HepG2 (cell line): ENCODE measurements around the gene TNK1. TPM values are rescaled to one million over a fixed set of nuclear protein-coding genes. Genes with fewer than 3 reads are reported as not detected.

Source experiments
- ARID2 ChIP-seq: sonication (generic); formaldehyde crosslinking; IDR thresholded peaks from 2 replicates; pipeline ENCODE4 v1.8.1; 2022; ENCODE audit warnings: mild to moderate bottlenecking, missing genetic modification reagents, borderline replicate concordance
- ARID4A ChIP-seq: sonication (generic); formaldehyde crosslinking; IDR thresholded peaks from 2 replicates; pipeline ENCODE4 v1.5.0; 2020; ENCODE audit warnings: mild to moderate bottlenecking, missing genetic modification reagents, borderline replicate concordance
- NFE2 ChIP-seq: sonication (generic); formaldehyde crosslinking; IDR thresholded peaks from 2 replicates; pipeline ENCODE4 v1.4.0; 2020; ENCODE audit warnings: missing genetic modification reagents
- NR2F6 ChIP-seq, 2 experiments: IDR thresholded peaks; 2 replicates each; pipeline ENCODE4 v1.6.1; 2016; ENCODE audit warnings: antibody characterized with exemption in 1 of 2, mild to moderate bottlenecking in 1 of 2
- RBAK ChIP-seq: sonication (generic); formaldehyde crosslinking; IDR thresholded peaks from 2 replicates; pipeline ENCODE4 v1.5.1; 2020; ENCODE audit warnings: mild to moderate bottlenecking, missing genetic modification reagents
- REPIN1 ChIP-seq: sonication (generic); formaldehyde crosslinking; IDR thresholded peaks from 2 replicates; pipeline ENCODE4 v1.8.0; 2022; ENCODE audit warnings: missing genetic modification reagents, low read depth, mild to moderate bottlenecking, borderline replicate concordance
- SP1 ChIP-seq, 2 experiments: fragments of 450-650 bp in 1 of 2; sonication (generic) in 1 of 2; formaldehyde crosslinking in 1 of 2; IDR thresholded peaks; 2 replicates each; pipeline versions ENCODE4 v1.4.0 to v1.6.1; 2016 to 2020; ENCODE audit warnings: missing genetic modification reagents in 1 of 2
- TFAP4 ChIP-seq: sonication (generic); IDR thresholded peaks from 2 replicates; pipeline ENCODE4 v1.6.1; 2016; ENCODE audit warnings: low read depth, borderline replicate concordance
- ZBTB42 ChIP-seq: sonication (generic); formaldehyde crosslinking; IDR thresholded peaks from 2 replicates; pipeline ENCODE4 v1.5.0; 2020; ENCODE audit warnings: mild to moderate bottlenecking, missing genetic modification reagents
- ZBTB7B ChIP-seq: sonication (generic); formaldehyde crosslinking; IDR thresholded peaks from 2 replicates; pipeline ENCODE4 v1.4.0; 2020; ENCODE audit warnings: missing genetic modification reagents
- ZFX ChIP-seq: sonication (generic); formaldehyde crosslinking; IDR thresholded peaks from 2 replicates; pipeline ENCODE4 v1.4.0; 2020; ENCODE audit warnings: mild to moderate bottlenecking, low read depth, missing genetic modification reagents, moderate library complexity
- ZMAT3 ChIP-seq: sonication (generic); formaldehyde crosslinking; conservative IDR thresholded peaks from 2 replicates; pipeline ENCODE4 v1.7.0; 2021; ENCODE audit warnings: missing genetic modification reagents
- ZNF382 ChIP-seq: sonication (generic); formaldehyde crosslinking; IDR thresholded peaks from 2 replicates; pipeline ENCODE4 v1.5.0; 2020; ENCODE audit warnings: missing genetic modification reagents, mild to moderate bottlenecking, borderline replicate concordance
- ZNF724P ChIP-seq: sonication (generic); formaldehyde crosslinking; IDR thresholded peaks from 2 replicates; pipeline ENCODE4 v1.8.0; 2022; ENCODE audit warnings: missing genetic modification reagents, borderline replicate concordance
- polyA plus RNA-seq, 8 experiments: library from polyadenylated mRNA; depleted of rRNA in 3 of 8; stranded (reverse) in 7 of 8; unstranded in 1 of 8; fragments of >200 nt; fragmentation: Illumina TruSeq in 4 of 8; extraction: Trizol in 4 of 8; gene quantifications; 2 replicates each; pipeline versions ENCODE4 v1.2.1 to v1.2.3, GENCODE V29; 2011 to 2016; ENCODE audit warnings: low read depth in 4 of 8, missing spikeins in 1 of 8, mixed read lengths in 1 of 8; ENCODE audit not compliant: insufficient read depth in 1 of 8
- total RNA-seq, 5 experiments: library from RNA; depleted of rRNA; stranded (reverse); fragments of >200 nt; fragmentation: Illumina TruSeq; extraction: Trizol; gene quantifications; 2 replicates each; pipeline ENCODE4 v1.2.3, GENCODE V29; 2016; ENCODE audit warnings: low read depth in 1 of 5
- TF ChIP-seq, protein P1 (sequence below): sonication (generic); formaldehyde crosslinking; IDR thresholded peaks from 2 replicates; pipeline ENCODE4 v1.8.1; 2022; ENCODE audit warnings: mild to moderate bottlenecking, missing genetic modification reagents
- TF ChIP-seq, protein P2 (sequence below): sonication (generic); formaldehyde crosslinking; IDR thresholded peaks from 2 replicates; pipeline ENCODE4 v1.4.0; 2020; ENCODE audit warnings: mild to moderate bottlenecking, missing genetic modification reagents
- TF ChIP-seq, protein P3 (sequence below): sonication (generic); formaldehyde crosslinking; IDR thresholded peaks from 2 replicates; pipeline ENCODE4 v1.8.0; 2022; ENCODE audit warnings: missing genetic modification reagents, mild to moderate bottlenecking, moderate library complexity, borderline replicate concordance

The TNK1 gene
- total and polyA plus RNA-seq, 2 of the 13 experiments (the other 11 are each of a cell fraction or from before 2014, with no cell fraction given) = 2.0 to 3.5 TPM

DNA sequence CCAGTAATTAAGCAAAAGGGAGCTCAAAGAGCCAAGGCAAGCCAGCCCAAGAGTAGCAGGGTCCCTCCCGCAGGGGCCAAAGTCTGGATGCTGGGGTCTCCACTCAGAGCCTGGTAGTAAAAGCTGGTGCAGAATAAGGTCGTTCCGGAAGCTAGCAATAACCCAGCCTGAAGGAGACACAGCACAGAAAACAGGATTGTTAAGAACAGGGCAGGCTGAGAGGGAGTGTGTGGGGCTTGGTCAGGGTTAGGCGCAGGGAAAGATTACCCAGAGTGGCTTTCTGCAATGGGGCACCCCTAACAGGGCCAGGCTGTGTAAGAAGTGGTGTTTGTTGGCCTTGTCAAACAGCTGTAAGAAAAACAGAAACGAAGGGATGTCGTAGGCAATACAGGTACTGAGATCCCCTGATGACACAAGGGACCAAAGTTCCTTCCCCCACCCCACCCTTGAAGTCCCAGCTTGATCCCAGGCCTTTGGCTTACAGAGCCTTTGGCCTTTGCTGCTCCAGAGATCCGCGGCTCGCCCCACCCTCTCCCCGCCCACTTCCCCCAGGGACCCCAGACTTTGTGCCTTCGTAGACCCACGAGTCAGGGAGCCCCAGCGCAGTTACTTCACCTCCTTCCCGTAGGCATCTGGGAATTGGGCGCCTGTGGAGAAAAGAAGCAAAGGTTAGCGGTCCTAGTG, 22.3 kb downstream of the TNK1 start (continued):
- TF ChIP-seq ARID4A (CRISPR knock-in tag) (peak; percentile 73; the same call in 1 of the 2 replicates), ZNF724P (CRISPR knock-in tag) (0 out of 2 replicates have a peak, but pooled peaks have one; percentile 26), NR2F6 (IDR thresholded peaks at IDR 0.05) (no peak; the same call in 1 of the 2 replicates), NR2F6 (CRISPR knock-in tag; IDR thresholded peaks at IDR 0.05) (peak; percentile 42; the same call in 1 of the 2 replicates), ZBTB42 (CRISPR knock-in tag) (0 out of 2 replicates have a peak, but pooled peaks have one; percentile 16), SP1 (IDR thresholded peaks at IDR 0.05) (no peak), SP1 (CRISPR knock-in tag; IDR thresholded peaks at IDR 0.05) (peak; percentile 36; the same call in 1 of the 2 replicates), ZFX (peak; percentile 83), REPIN1 (0 out of 2 replicates have a peak, but pooled peaks have one; percentile 3), ZMAT3 (CRISPR knock-in tag) (peak; percentile 65; the same call in 1 of the 2 replicates), ZNF382 (CRISPR knock-in tag) (no peak), ARID2 (CRISPR knock-in tag) (0 out of 2 replicates have a peak, but pooled peaks have one; percentile 41), RBAK (CRISPR knock-in tag) (0 out of 2 replicates have a peak, but pooled peaks have one; percentile 17), NFE2 (CRISPR knock-in tag) (no peak), ZBTB7B (peak; percentile 25; the same call in 1 of the 2 replicates), TFAP4 (peak; percentile 93)
- TF ChIP-seq, protein P1, sequence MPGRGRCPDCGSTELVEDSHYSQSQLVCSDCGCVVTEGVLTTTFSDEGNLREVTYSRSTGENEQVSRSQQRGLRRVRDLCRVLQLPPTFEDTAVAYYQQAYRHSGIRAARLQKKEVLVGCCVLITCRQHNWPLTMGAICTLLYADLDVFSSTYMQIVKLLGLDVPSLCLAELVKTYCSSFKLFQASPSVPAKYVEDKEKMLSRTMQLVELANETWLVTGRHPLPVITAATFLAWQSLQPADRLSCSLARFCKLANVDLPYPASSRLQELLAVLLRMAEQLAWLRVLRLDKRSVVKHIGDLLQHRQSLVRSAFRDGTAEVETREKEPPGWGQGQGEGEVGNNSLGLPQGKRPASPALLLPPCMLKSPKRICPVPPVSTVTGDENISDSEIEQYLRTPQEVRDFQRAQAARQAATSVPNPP = 0 out of 2 replicates have a peak, but pooled peaks have one; percentile 15
- TF ChIP-seq, protein P2, sequence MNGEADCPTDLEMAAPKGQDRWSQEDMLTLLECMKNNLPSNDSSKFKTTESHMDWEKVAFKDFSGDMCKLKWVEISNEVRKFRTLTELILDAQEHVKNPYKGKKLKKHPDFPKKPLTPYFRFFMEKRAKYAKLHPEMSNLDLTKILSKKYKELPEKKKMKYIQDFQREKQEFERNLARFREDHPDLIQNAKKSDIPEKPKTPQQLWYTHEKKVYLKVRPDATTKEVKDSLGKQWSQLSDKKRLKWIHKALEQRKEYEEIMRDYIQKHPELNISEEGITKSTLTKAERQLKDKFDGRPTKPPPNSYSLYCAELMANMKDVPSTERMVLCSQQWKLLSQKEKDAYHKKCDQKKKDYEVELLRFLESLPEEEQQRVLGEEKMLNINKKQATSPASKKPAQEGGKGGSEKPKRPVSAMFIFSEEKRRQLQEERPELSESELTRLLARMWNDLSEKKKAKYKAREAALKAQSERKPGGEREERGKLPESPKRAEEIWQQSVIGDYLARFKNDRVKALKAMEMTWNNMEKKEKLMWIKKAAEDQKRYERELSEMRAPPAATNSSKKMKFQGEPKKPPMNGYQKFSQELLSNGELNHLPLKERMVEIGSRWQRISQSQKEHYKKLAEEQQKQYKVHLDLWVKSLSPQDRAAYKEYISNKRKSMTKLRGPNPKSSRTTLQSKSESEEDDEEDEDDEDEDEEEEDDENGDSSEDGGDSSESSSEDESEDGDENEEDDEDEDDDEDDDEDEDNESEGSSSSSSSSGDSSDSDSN (CRISPR knock-in tag) = peak; percentile 61
- TF ChIP-seq, protein P3, sequence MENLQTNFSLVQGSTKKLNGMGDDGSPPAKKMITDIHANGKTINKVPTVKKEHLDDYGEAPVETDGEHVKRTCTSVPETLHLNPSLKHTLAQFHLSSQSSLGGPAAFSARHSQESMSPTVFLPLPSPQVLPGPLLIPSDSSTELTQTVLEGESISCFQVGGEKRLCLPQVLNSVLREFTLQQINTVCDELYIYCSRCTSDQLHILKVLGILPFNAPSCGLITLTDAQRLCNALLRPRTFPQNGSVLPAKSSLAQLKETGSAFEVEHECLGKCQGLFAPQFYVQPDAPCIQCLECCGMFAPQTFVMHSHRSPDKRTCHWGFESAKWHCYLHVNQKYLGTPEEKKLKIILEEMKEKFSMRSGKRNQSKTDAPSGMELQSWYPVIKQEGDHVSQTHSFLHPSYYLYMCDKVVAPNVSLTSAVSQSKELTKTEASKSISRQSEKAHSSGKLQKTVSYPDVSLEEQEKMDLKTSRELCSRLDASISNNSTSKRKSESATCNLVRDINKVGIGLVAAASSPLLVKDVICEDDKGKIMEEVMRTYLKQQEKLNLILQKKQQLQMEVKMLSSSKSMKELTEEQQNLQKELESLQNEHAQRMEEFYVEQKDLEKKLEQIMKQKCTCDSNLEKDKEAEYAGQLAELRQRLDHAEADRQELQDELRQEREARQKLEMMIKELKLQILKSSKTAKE (CRISPR knock-in tag) = no peak
